MM.1S (cell line): ENCODE results near the gene PPP1R12A.

ENCODE experiments used
- DNase-seq: peaks from one replicate; pipeline ENCODE4 v3.0.0-alpha.2; 2015
- H2AFZ ChIP-seq: fragments of 300-600 bp; sonication (generic); 2 replicates; pipeline ENCODE4 v1.6.0; 2016; ENCODE audit warnings: antibody characterized with exemption, low read length
- H3F3A ChIP-seq: fragments of 300-600 bp; sonication (generic); 2 replicates; pipeline ENCODE4 v1.6.1; 2016; ENCODE audit warnings: mild to moderate bottlenecking, antibody characterized with exemption, low read length, moderate library complexity, mixed read lengths; ENCODE audit not compliant: insufficient read depth
- H3K27ac ChIP-seq: fragments of 300-600 bp; sonication (generic); 2 replicates; pipeline ENCODE4 v1.5.1; 2016; ENCODE audit warnings: mild to moderate bottlenecking, low read length
- H3K27me3 ChIP-seq: fragments of 300-600 bp; sonication (generic); replicated peaks from 2 replicates; pipeline ENCODE4 v1.6.0; 2016; ENCODE audit warnings: low read length; ENCODE audit not compliant: insufficient read depth
- H3K36me3 ChIP-seq: fragments of 300-600 bp; sonication (generic); replicated peaks from 2 replicates; pipeline ENCODE4 v1.6.1; 2016; ENCODE audit warnings: mild to moderate bottlenecking, low read length, mixed read lengths; ENCODE audit not compliant: insufficient read depth
- H3K4me1 ChIP-seq: fragments of 300-600 bp; sonication (generic); 2 replicates; pipeline ENCODE4 v1.6.1; 2016; ENCODE audit warnings: low read length, mixed read lengths
- H3K4me2 ChIP-seq: fragments of 300-600 bp; sonication (generic); 2 replicates; pipeline ENCODE4 v1.6.0; 2016; ENCODE audit warnings: low read depth, low read length
- H3K4me3 ChIP-seq: fragments of 300-600 bp; sonication (generic); 2 replicates; pipeline ENCODE4 v1.5.1; 2016; ENCODE audit warnings: low read length, mixed read lengths
- H3K79me2 ChIP-seq: fragments of 300-600 bp; sonication (generic); 2 replicates; pipeline ENCODE4 v1.6.1; 2016; ENCODE audit warnings: mixed run types, low read length, mixed read lengths
- H3K9ac ChIP-seq: fragments of 300-600 bp; sonication (generic); 2 replicates; pipeline ENCODE4 v1.6.1; 2016; ENCODE audit warnings: low read length, mixed read lengths
- H3K9me2 ChIP-seq: fragments of 300-600 bp; sonication (generic); replicated peaks from 2 replicates; pipeline ENCODE4 v1.6.1; 2016; ENCODE audit warnings: mild to moderate bottlenecking, low read length, mixed read lengths; ENCODE audit not compliant: insufficient read depth
- H3K9me3 ChIP-seq: fragments of 300-600 bp; sonication (generic); replicated peaks from 2 replicates; pipeline ENCODE4 v1.6.1; 2016; ENCODE audit warnings: mild to moderate bottlenecking, low read length, mixed read lengths; ENCODE audit not compliant: insufficient read depth
- H4K20me1 ChIP-seq: fragments of 300-600 bp; sonication (generic); 2 replicates; pipeline ENCODE4 v1.6.1; 2016; ENCODE audit warnings: mild to moderate bottlenecking, low read length, moderate library complexity, mixed read lengths; ENCODE audit not compliant: insufficient read depth
- CTCF ChIP-seq: fragments of 300-600 bp; sonication (generic); IDR thresholded peaks from 2 replicates; pipeline ENCODE4 v1.5.1; 2016; ENCODE audit warnings: antibody characterized with exemption, low read length, mixed read lengths
- EZH2 ChIP-seq: fragments of 300-600 bp; sonication (generic); optimal IDR thresholded peaks from 2 replicates; pipeline ENCODE3; 2017; ENCODE audit warnings: low read depth, mild to moderate bottlenecking, antibody characterized with exemption, low read length, mixed read lengths
- EZH2phosphoT487 ChIP-seq: fragments of 300-600 bp; sonication (generic); IDR thresholded peaks from 2 replicates; pipeline ENCODE4 v1.6.1; 2018; ENCODE audit warnings: antibody characterized with exemption, low read length

Gene PPP1R12A

DNA sequence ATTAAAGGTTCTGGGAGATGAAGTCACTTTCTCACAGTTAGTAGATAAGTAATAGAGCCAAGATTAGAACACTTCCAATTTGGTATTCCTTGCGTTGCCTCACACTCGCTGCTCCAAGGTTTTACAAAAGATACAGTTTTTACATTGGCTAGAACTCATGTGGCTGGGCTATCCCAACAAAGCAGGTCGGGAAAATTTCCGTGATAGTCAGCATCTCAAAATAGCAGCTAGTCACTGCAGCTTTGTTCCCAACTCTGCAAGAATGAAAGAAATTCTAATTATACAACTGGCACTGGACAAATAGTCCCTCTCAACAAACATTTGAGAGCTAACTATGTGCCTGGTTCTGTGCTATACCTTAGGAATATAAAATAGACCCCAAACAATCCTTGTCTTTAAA lies 24.6 kb upstream of the PPP1R12A start:
- no peak overlapping the region for H3K4me2 ChIP-seq

GRCh38 chr12:79956896-79957295 lies 22.0 kb upstream of the PPP1R12A start:
- no peak overlapping the region for H2AFZ ChIP-seq
- no peaks in the 10 kb centered on the region for H3K4me1 ChIP-seq
- H3K9me3 ChIP-seq, result no peaks in the 10 kb centered on the region
- H3K27ac ChIP-seq, result no peak overlapping the region
- H4K20me1 ChIP-seq, result no peaks in the 10 kb centered on the region
- TF ChIP-seq EZH2phosphoT487, result no peak
- no peak for TF ChIP-seq EZH2
- no peak for TF ChIP-seq CTCF
- no peaks in the 10 kb centered on the region for H3K36me3 ChIP-seq
- no peak overlapping the region for H3K4me3 ChIP-seq
- no peaks in the 10 kb centered on the region for H3K27me3 ChIP-seq
- no peaks in the 10 kb centered on the region for H3F3A ChIP-seq
- no peak for DNase-seq
- no peaks in the 10 kb centered on the region for H3K79me2 ChIP-seq
- H3K9me2 ChIP-seq, result no peaks in the 10 kb centered on the region
- no peak overlapping the region for H3K9ac ChIP-seq
- no peak overlapping the region for H3K4me2 ChIP-seq

More for the DNA sequence above, 24.6 kb upstream of the PPP1R12A start:
- H3K36me3 ChIP-seq, result no peaks in the 10 kb centered on the region
- no peaks in the 10 kb centered on the region for H3K9me2 ChIP-seq
- no peaks in the 10 kb centered on the region for H3K4me1 ChIP-seq
- no peak overlapping the region for H3K27ac ChIP-seq
- H3K4me3 ChIP-seq, result no peak overlapping the region
- H3K27me3 ChIP-seq, result no peaks in the 10 kb centered on the region
- no peak overlapping the region for H3K9ac ChIP-seq
- TF ChIP-seq CTCF (no peak), EZH2phosphoT487 (no peak), EZH2 (no peak)
- H3K79me2 ChIP-seq, result no peaks in the 10 kb centered on the region
- no peaks in the 10 kb centered on the region for H4K20me1 ChIP-seq
- H3F3A ChIP-seq, result no peaks in the 10 kb centered on the region
- no peak overlapping the region for H2AFZ ChIP-seq
- H3K9me3 ChIP-seq, result no peaks in the 10 kb centered on the region
- no peak for DNase-seq

GRCh38 chr12:79955561-79955960 lies 20.7 kb upstream of the PPP1R12A start:
- H3K9me2 ChIP-seq, result no peaks in the 10 kb centered on the region
- H3K9me3 ChIP-seq, result no peaks in the 10 kb centered on the region
- no peak overlapping the region for H3K27ac ChIP-seq
- no peaks in the 10 kb centered on the region for H3K4me1 ChIP-seq
- TF ChIP-seq CTCF, result no peak
- no peak for TF ChIP-seq EZH2
- TF ChIP-seq EZH2phosphoT487, result no peak
- no peak overlapping the region for H3K4me2 ChIP-seq
- H3K9ac ChIP-seq, result no peak overlapping the region
- H2AFZ ChIP-seq, result no peak overlapping the region
- DNase-seq, result no peak
- H3F3A ChIP-seq, result no peaks in the 10 kb centered on the region
- no peaks in the 10 kb centered on the region for H4K20me1 ChIP-seq
- H3K79me2 ChIP-seq, result no peaks in the 10 kb centered on the region
- no peak overlapping the region for H3K4me3 ChIP-seq
- no peaks in the 10 kb centered on the region for H3K27me3 ChIP-seq
- no peaks in the 10 kb centered on the region for H3K36me3 ChIP-seq
